Measurements from ENCODE around the gene PPP1R3F. TPM values are rescaled to one million over a fixed set of nuclear protein-coding genes. Genes with fewer than 3 reads are reported as not detected.

The PPP1R3F gene
- total RNA-seq, 1 donor from 2014 or later = 16.1 TPM

DNA sequence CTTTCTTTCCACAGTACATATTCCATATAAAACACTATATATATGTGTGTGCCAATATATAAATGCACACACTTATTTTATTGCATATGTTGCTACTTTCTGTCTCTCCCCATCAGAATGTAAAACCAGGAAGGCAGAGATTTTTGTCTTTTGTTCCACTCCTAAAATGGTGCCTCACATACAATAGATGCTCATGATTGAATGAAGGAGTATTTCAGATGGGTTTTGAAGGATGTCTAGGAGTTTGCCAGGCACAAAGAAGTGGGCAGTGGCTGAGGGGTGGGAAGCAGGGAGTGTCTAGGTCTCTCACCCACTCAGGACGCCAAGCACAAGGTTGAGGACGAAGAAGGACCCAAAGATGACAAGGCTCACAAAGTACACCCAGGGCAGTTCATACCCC lies 41.9 kb upstream of the PPP1R3F start:
- H3K9me3 Mint-ChIP-seq (ENCODE audit: unreplicated experiment) = peaks cover 7% of the 10 kb centered on the region
- H3K36me3 Mint-ChIP-seq (ENCODE audit: unreplicated experiment) = no peaks in the 10 kb centered on the region
- no peak for DNase-seq
- H3K4me3 Mint-ChIP-seq (ENCODE audit: unreplicated experiment) = no peak overlapping the region
- TF ChIP-seq, protein P1, sequence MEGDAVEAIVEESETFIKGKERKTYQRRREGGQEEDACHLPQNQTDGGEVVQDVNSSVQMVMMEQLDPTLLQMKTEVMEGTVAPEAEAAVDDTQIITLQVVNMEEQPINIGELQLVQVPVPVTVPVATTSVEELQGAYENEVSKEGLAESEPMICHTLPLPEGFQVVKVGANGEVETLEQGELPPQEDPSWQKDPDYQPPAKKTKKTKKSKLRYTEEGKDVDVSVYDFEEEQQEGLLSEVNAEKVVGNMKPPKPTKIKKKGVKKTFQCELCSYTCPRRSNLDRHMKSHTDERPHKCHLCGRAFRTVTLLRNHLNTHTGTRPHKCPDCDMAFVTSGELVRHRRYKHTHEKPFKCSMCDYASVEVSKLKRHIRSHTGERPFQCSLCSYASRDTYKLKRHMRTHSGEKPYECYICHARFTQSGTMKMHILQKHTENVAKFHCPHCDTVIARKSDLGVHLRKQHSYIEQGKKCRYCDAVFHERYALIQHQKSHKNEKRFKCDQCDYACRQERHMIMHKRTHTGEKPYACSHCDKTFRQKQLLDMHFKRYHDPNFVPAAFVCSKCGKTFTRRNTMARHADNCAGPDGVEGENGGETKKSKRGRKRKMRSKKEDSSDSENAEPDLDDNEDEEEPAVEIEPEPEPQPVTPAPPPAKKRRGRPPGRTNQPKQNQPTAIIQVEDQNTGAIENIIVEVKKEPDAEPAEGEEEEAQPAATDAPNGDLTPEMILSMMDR (IDR thresholded peaks at IDR 0.05; ENCODE audit: partially characterized antibody, unreplicated experiment) = no peak
- no peaks in the 10 kb centered on the region for H3K27me3 Mint-ChIP-seq (ENCODE audit: unreplicated experiment)
- H3K27ac Mint-ChIP-seq (ENCODE audit: unreplicated experiment) = no peak overlapping the region
- H3K4me1 Mint-ChIP-seq (ENCODE audit: low read depth, unreplicated experiment) = no peaks in the 10 kb centered on the region

DNA sequence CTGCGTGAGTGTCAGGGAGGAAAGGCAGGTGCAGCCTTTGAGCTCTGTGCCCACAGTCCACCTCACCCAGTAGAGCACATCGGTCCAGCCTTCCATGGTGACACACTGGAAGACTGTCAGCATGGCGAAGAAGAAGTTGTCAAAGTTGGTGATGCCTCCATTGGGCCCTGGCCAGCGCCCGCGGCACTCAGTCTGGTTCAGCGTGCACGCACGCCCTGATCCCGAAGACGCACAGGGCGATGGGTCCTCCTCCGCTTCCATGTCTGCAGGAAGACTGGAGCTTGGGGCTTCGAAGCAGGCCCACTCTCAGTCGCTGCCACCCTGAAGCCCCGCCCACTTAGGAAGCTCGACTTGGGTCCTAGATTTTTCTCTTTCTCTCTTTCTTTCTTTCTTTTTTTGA lies 41.4 kb upstream of the PPP1R3F start:
- no peak overlapping the region for H3K27ac Mint-ChIP-seq (ENCODE audit: unreplicated experiment)
- H3K36me3 Mint-ChIP-seq (ENCODE audit: unreplicated experiment) = no peaks in the 10 kb centered on the region
- H3K27me3 Mint-ChIP-seq (ENCODE audit: unreplicated experiment) = no peaks in the 10 kb centered on the region
- TF ChIP-seq, protein P1 (IDR thresholded peaks at IDR 0.05; ENCODE audit: partially characterized antibody, unreplicated experiment) = no peak
- H3K4me1 Mint-ChIP-seq (ENCODE audit: low read depth, unreplicated experiment) = no peaks in the 10 kb centered on the region
- no peak for DNase-seq
- H3K9me3 Mint-ChIP-seq (ENCODE audit: unreplicated experiment) = peaks cover 7% of the 10 kb centered on the region
- no peak overlapping the region for H3K4me3 Mint-ChIP-seq (ENCODE audit: unreplicated experiment)

DNA sequence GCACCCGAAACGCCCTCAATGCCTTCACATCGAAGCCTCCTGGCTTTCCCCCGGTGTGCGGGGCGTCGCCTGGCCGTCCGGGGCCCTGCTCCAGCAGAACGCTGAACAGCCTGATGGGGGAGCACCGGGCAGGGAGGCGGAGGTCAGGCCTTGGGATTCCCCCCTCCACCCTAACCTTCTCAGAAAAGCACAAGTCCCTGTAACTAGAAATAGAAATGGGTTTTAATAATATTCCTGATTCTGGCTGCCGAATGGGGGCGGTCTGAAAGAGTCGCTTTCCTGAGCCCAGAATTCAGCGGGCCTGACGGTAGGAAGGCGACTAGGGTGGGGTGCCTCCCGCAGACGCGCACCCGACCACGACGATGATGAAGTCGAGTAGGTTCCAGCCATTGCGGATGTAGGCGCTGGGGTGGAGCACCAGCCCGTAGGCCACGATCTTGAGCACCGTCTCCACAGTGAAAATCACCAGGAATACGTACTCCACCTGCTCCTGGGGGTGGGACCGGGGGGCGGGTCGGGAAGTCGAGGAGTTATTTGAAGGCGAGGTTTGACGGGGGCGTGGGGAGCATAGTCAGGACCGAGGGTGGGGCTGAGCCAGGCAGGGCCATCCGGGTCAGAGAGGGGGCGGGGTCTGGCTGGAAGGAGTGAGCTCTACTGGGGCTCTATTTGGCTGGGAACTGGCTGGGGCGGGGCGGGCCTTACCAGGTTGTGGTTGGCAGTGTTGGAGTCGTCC lies 38.9 kb upstream of the PPP1R3F start:
- TF ChIP-seq, protein P1 (IDR thresholded peaks at IDR 0.05; ENCODE audit: partially characterized antibody, unreplicated experiment) = no peak

DNA sequence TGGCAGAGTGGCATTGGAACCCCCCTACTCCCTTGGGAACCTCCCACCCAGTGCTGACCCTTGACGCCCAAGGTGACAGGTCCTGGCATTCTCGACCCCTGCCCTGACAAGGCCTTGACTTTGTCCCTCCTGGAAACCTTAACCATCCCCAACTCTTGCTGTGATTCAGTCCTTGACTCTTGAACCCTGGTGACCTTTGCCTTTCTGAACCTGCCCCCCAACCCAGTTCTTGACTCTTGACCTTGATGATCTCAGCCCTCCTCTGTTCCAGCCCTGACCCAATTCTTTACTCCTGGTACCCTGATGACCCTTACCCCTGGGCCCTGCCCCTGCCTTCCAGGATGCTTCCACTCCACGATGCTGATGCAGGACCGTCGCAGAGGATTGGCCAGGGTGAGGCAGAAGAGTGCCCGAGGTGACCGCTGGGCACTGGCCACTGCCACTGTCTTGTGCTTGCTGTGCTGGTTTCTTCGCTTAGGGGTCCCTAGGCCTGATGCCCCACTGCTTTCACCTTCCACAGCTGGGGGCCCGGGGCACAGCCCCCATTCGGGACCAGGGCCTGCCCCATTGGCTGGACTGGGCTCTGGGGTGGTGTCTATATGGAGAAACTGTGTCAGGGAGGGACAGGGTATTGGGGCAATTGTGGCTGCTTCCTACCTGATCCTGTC lies 38.1 kb upstream of the PPP1R3F start:
- TF ChIP-seq, protein P1 (IDR thresholded peaks at IDR 0.05; ENCODE audit: partially characterized antibody, unreplicated experiment) = no peak
- Mint-ChIP-seq H3K27ac (ENCODE audit: unreplicated experiment) (no peak overlapping the region), H3K4me3 (ENCODE audit: unreplicated experiment) (peak overlapping the region; percentile 74), H3K27me3 (ENCODE audit: unreplicated experiment) (no peaks in the 10 kb centered on the region), H3K4me1 (ENCODE audit: low read depth, unreplicated experiment) (no peaks in the 10 kb centered on the region), H3K36me3 (ENCODE audit: unreplicated experiment) (no peaks in the 10 kb centered on the region), H3K9me3 (ENCODE audit: unreplicated experiment) (peaks cover 7% of the 10 kb centered on the region)
- DNase-seq = no peak

More for the DNA sequence above, 38.9 kb upstream of the PPP1R3F start:
- no peaks in the 10 kb centered on the region for H3K27me3 Mint-ChIP-seq (ENCODE audit: unreplicated experiment)
- H3K36me3 Mint-ChIP-seq (ENCODE audit: unreplicated experiment) = no peaks in the 10 kb centered on the region
- H3K4me1 Mint-ChIP-seq (ENCODE audit: low read depth, unreplicated experiment) = no peaks in the 10 kb centered on the region
- H3K4me3 Mint-ChIP-seq (ENCODE audit: unreplicated experiment) = peak overlapping the region; percentile 74
- DNase-seq = peak; percentile 74
- peak overlapping the region; percentile 52 for H3K27ac Mint-ChIP-seq (ENCODE audit: unreplicated experiment)
- H3K9me3 Mint-ChIP-seq (ENCODE audit: unreplicated experiment) = peaks cover 7% of the 10 kb centered on the region

DNA sequence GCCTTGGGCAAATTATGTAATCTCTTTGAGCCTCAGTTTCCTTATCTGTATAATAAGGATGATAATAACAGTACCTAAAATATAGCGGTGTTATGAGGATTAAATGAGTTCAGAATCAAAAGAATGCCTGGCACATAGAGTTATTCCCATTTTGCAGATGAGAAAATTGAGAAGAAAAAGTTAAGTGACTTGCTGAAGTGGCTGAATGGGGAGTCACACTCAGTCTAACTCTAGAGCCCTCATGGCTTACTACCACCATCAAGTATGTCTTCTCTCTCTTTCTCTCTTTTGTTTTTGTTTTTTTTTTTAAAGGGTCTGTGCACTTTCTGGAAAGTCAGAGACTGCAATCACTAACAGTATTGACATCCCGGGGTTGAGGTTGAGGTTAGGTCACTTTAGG lies 37.1 kb upstream of the PPP1R3F start:
- H3K4me1 Mint-ChIP-seq (ENCODE audit: low read depth, unreplicated experiment) = no peaks in the 10 kb centered on the region
- no peak overlapping the region for H3K27ac Mint-ChIP-seq (ENCODE audit: unreplicated experiment)
- H3K4me3 Mint-ChIP-seq (ENCODE audit: unreplicated experiment) = no peak overlapping the region
- H3K27me3 Mint-ChIP-seq (ENCODE audit: unreplicated experiment) = peaks cover 2% of the 10 kb centered on the region
- H3K36me3 Mint-ChIP-seq (ENCODE audit: unreplicated experiment) = no peaks in the 10 kb centered on the region
- TF ChIP-seq, protein P1 (IDR thresholded peaks at IDR 0.05; ENCODE audit: partially characterized antibody, unreplicated experiment) = no peak
- peaks cover 6% of the 10 kb centered on the region for H3K9me3 Mint-ChIP-seq (ENCODE audit: unreplicated experiment)
- DNase-seq = no peak

All from glutamatergic neuron (in vitro differentiated cells).